SJSA1 (cell line): ENCODE data around the gene UBE2M. TPM values are rescaled to one million over a fixed set of nuclear protein-coding genes. Genes with fewer than 3 reads are reported as not detected.
"Not testable (repeated sequence)": the region's sequence is repeated elsewhere in the genome, so short reads cannot be mapped to it uniquely, and the experiment has no call there.

Experiments
- DNase-seq, 2 experiments: peaks; one replicate each; pipeline ENCODE4 v3.0.0-alpha.2; 2015 to 2020; ENCODE audit warnings: low spot score in 2 of 2, low read depth in 1 of 2
- H3K27ac ChIP-seq: fragments of 250-450 bp; sonication (Bioruptor Pico); 2 replicates; pipeline ENCODE4 v1.5.1; 2020; ENCODE audit warnings: mild to moderate bottlenecking, moderate library complexity
- H3K27me3 ChIP-seq: fragments of 250-450 bp; sonication (Bioruptor Pico); replicated peaks from 2 replicates; pipeline ENCODE4 v1.5.1; 2020; ENCODE audit warnings: mild to moderate bottlenecking, moderate library complexity
- H3K36me3 ChIP-seq: fragments of 250-450 bp; sonication (Bioruptor Pico); 2 replicates; pipeline ENCODE4 v1.5.1; 2020; ENCODE audit warnings: mild to moderate bottlenecking
- H3K4me1 ChIP-seq: fragments of 250-450 bp; sonication (Bioruptor Pico); replicated peaks from 2 replicates; pipeline ENCODE4 v1.6.1; 2021; ENCODE audit warnings: mild to moderate bottlenecking
- H3K4me3 ChIP-seq: fragments of 250-450 bp; sonication (Bioruptor Pico); 2 replicates; pipeline ENCODE4 v1.5.1; 2020; ENCODE audit warnings: mild to moderate bottlenecking
- H3K9me3 ChIP-seq: fragments of 250-450 bp; sonication (Bioruptor Pico); replicated peaks from 2 replicates; pipeline ENCODE4 v1.5.1; 2020; ENCODE audit warnings: mild to moderate bottlenecking
- total RNA-seq: library from RNA; depleted of rRNA; stranded (reverse); fragments of >200 nt; shearing (Covaris generic); gene quantifications from 2 replicates; pipeline ENCODE4 v1.2.3, GENCODE V29; 2014; rRNA removed

Gene UBE2M
- 79.2 and 109 TPM in 2 replicates for total RNA-seq

DNA sequence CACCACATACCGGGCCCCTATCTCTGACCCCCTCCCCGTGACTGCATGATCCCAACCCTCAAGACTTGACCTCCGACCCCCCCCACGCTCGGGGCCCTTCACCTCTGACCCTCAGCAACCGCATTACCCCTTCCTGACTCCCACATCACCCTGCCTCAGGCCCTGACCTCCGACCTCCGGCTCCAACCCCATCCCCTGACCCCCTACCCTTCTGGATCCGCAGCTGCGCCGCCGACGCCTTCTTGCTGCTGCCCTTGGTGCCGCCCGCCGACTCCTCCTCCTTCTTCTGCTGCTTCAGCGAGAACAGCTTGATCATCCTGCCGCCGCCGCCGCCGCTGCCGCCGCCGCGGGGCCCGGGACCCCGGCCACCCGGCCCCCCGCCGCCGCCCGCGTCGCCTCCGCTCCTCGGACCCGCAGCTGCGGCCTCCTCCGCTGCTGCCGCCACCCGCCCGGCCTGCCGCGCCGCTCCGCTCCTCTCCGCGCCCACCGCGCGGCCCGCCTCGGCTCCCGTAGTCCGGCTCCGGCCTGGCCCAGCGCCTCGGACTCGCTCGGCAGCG is at the start of gene UBE2M:
Gene UBE2M (minus strand): TSS at position 546 of the 557 bp plus-strand sequence. CDS start 230 bp downstream, at position 316.
- peaks cover 35% of the 10 kb centered on the region for H3K4me1 ChIP-seq
- H3K36me3 ChIP-seq = peaks cover 51% of the 10 kb centered on the region
- peak in 1 of 2 experiments; percentile 62 for DNase-seq
- H3K4me3 ChIP-seq = peak within 1 kb of the TSS; percentile 69
- peak within 1 kb of the TSS; percentile 89 for H3K27ac ChIP-seq
- H3K9me3 ChIP-seq = no peaks in the 10 kb centered on the region
- H3K27me3 ChIP-seq = no peaks in the 10 kb centered on the region

DNA sequence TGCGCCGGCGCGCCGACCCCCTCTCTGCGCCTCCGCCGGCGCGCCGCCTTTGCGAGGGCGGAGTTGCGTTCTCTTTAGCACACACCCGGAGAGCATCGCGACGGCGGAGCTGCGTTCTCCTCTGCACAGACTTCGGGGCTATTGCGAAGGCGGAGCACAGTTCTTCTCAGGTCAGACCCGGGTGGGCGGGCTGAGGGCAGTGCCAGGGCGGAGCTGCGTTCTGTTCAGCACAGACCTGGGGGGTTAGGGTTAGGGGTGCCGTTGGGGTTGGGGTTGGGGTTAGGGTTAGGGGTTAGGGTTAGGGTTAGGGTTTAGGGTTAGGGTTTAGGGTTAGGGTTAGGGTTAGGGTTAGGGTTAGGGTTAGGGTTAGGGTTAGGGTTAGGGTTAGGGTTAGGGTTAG is 48.8 kb upstream of the UBE2M start:
- H3K36me3 ChIP-seq, H3K9me3 ChIP-seq, H3K27ac ChIP-seq, DNase-seq, H3K4me1 ChIP-seq, H3K27me3 ChIP-seq, H3K4me3 ChIP-seq: not testable (repeated sequence)

DNA sequence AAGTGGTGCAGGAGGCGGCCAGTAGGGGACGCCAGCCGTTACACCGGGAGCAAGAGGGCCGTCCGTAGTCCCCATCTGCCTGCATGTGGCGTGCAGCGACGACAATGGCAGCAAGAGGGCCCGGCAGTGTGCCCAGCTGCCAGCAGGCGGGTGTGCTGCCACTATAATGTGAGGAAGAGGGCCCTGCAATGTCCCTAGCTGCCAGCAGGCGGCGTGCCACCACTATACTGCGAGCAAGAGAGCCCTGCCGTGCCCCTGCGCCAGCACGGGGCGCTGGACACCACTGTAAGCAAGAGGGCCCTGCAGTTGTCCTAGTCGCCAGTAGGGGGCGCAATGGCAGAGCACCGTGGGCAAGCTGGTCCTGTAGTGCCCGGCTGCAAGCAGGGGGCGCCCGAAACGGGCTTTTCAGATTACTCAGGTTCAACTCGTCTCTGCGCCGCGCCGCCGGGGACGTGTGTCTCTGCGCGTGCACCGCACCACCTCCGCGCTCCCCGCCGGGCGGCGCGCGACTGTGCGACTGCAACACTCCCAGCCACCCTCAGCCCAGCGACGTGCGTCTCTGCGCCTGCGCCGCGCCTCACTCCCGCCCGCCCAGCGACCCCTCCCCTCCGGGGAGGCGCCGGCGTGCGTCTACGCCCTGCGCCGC is 48.0 kb upstream of the UBE2M start:
- not testable (repeated sequence) for H3K9me3 ChIP-seq, H3K27ac ChIP-seq, DNase-seq, H3K4me1 ChIP-seq, H3K27me3 ChIP-seq, H3K36me3 ChIP-seq, H3K4me3 ChIP-seq

DNA sequence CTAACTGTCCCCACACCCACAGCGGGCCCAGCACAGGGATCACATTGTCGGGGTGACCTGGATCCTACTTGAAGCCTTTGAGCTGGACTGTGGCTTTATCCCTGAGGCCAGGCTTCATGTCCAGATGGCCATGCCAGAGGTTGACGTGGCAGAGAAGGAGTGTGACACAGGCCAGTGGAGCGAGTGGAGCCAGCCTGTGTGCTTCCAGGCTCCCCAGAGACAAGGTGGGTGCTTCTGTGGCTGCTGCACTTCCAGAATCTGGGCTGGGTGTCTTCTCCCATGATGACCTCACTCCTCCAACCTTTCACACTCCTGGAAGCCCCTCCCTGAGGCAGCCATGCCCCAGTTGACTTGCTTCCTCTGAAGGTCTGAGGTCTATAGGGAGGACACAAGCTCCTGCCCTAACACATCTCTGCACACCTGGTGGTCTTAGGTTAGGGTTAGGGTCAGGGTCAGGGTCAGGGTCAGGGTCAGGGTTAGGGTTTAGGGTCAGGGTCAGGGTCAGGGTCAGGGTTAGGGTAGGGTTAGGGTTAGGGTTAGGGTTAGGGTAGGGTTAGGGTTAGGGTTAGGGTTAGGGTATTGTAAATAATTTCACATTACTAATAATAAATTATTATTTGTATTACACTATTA is 27.8 kb upstream of the UBE2M start:
- H3K36me3 ChIP-seq = peaks cover 5% of the 10 kb centered on the region; the same call in 1 of the 2 replicates
- no peaks in the 10 kb centered on the region for H3K9me3 ChIP-seq
- H3K27me3 ChIP-seq = no peaks in the 10 kb centered on the region
- H3K4me3 ChIP-seq = no peak overlapping the region
- H3K27ac ChIP-seq = peak overlapping the region; percentile 12; the same call in 1 of the 2 replicates
- DNase-seq = peak in 1 of 2 experiments; percentile 26
- peaks cover 10% of the 10 kb centered on the region for H3K4me1 ChIP-seq

DNA sequence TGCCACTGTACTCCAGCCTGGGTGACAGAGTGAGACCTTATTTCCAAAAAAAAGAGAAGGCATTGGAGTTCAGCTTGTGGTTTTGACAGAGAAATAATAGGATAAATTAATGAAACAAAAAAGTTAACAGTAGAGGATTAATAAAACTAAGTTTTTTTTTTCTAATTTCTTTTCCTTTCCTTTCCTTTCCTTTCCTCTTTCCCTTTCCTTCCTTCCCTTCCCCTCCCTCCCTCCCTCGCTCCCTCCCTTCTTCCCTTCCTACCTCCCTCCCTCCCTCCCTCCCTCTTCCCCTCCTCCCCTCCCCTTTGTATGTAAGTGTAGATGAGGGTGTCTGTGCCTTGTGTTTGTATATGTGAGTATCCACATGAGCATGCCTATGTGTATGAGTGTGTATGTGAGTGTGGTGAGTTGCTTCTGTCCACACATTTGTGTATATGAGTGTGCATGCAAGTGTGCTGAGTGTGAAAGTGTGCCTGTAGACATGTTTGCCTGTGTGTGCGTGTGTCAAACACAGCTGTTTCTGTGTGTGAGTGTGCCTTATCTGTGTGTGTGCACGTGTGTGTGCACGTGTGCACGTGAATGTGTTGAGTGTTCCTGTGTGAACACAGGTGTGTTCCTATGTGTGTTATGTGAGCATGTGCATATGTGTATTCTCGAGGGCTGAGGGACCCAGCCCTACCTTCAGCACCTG is 27.2 kb upstream of the UBE2M start:
- Histone ChIP-seq H3K27ac (0 out of 2 replicates have a peak overlapping the region, but pooled peaks have one; percentile 12), H3K9me3 (no peaks in the 10 kb centered on the region), H3K4me3 (no peak overlapping the region)

DNA sequence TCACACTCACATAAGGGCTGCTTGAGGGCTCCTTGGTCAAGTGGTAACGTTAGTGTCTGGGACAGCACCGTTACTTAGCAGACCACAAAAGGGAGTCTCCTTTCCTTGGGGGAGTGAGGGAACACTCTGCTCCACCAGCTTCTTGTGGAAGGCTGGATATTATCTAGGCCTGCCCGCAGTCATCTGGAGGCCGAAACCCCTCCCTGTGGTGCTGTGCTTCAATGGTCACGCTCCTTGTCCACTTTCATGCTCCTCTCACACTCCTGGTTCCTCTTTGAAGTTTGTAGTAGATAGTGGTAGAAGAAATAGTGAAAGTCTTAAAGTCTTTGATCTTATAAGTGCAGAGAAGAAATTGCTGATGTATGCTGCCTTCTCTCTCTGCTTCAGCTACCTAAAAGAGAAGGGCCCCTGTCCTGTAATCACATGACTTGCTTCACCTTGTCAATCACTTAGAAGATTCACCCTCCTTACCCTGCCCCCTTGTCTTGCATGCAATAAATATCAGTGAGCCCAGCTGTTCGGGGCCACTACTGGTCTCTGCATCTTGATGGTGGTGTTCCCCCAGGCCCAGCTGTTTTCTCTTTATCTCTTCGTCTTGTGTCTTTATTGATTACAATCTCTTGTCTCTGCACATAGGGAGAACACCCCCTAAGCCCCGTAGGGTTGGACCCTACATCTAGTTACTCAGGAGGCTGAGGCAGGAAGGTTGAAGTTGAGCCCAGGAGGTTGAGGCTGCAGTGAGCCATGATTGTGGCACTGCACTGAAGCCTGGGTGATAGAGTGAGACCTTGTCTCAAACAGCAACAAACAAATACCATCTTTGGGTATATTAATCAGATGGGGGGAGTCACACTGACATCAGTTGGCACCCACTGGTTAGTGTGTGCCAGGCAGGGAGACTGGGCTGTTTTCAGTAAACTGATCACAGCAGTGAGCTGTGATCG is 26.4 kb upstream of the UBE2M start:
- peak in 1 of 2 experiments; percentile 12 for DNase-seq
- H3K4me1 ChIP-seq = peaks cover 10% of the 10 kb centered on the region
- H3K27ac ChIP-seq = no peak overlapping the region
- no peaks in the 10 kb centered on the region for H3K9me3 ChIP-seq
- no peak overlapping the region for H3K4me3 ChIP-seq
- H3K27me3 ChIP-seq = no peaks in the 10 kb centered on the region
- H3K36me3 ChIP-seq = peaks cover 5% of the 10 kb centered on the region; the same call in 1 of the 2 replicates

More for the DNA sequence above, 27.2 kb upstream of the UBE2M start:
- Histone ChIP-seq H3K27me3 (no peaks in the 10 kb centered on the region), H3K36me3 (peaks cover 5% of the 10 kb centered on the region; the same call in 1 of the 2 replicates), H3K4me1 (peaks cover 10% of the 10 kb centered on the region)
- DNase-seq = no peak

DNA sequence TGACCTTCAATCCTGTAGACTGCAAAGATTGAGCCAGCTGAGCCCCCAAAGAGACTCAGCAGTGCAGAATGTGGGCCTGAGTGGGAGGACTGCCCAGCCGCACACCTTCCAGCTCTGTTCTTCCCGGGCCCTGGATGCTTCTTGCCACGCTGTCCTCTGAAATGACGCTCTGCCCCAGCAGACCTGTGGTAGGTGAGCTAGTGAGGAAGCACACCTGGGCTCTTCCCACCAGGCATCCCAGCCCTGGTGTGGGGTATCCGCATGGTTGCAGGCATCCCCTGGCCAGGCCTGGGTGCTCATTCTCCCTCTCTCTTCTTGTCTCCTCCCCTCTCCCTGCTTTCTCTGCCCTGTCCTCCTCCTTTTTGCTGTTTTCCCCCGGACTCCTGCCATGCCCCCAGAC is 24.6 kb upstream of the UBE2M start:
- Histone ChIP-seq H3K36me3 (peaks cover 5% of the 10 kb centered on the region; the same call in 1 of the 2 replicates), H3K27ac (no peak overlapping the region), H3K27me3 (no peaks in the 10 kb centered on the region), H3K4me3 (no peak overlapping the region), H3K9me3 (no peaks in the 10 kb centered on the region), H3K4me1 (peaks cover 10% of the 10 kb centered on the region)
- peak in 1 of 2 experiments; percentile 28 for DNase-seq

DNA sequence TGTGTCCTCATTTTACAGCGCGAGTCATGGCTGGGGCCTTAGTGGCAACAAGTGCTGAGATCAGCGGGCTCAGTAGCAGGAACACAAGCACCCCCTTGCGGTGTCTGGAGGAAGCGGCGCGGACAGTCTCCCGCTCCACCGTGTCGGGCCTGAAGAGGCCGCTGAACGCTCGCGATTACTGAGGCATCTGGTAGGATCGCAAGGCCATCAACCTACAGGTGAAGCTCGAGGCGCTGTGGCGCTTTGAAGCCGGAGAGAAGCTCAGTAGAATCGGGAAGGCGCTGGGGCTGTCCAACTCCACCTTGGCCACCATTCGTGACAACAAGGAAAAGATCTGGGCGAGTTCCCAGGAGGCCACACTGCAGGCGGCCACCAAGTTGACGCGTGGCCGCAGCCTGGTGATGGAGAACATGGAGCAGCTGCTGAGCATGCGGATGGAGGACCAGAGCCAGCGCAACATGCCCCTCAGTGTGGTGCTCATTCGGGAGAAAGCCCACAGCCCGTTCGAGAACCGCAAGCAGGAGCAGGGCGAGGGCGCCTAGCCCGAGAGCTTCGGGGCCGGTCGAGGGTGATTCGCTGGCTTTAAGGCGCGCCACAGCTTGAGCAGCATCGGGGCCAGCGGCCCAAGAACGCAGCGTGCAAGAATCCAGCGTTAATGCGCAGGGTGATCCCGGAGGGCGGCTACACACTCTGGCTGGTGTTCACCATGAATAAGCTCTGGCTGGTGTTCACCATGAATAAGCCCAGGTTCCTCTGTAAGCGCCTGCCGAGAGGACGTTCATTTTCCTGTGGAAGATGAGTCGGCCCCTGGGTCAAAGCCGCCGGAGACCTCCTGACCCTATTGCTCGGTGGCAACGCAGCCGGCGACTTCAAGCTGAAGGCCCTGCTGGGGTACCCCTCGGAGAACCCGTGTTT is 23.1 kb upstream of the UBE2M start:
- Histone ChIP-seq H3K36me3 (peaks cover 5% of the 10 kb centered on the region; the same call in 1 of the 2 replicates), H3K27ac (no peak overlapping the region)

DNA sequence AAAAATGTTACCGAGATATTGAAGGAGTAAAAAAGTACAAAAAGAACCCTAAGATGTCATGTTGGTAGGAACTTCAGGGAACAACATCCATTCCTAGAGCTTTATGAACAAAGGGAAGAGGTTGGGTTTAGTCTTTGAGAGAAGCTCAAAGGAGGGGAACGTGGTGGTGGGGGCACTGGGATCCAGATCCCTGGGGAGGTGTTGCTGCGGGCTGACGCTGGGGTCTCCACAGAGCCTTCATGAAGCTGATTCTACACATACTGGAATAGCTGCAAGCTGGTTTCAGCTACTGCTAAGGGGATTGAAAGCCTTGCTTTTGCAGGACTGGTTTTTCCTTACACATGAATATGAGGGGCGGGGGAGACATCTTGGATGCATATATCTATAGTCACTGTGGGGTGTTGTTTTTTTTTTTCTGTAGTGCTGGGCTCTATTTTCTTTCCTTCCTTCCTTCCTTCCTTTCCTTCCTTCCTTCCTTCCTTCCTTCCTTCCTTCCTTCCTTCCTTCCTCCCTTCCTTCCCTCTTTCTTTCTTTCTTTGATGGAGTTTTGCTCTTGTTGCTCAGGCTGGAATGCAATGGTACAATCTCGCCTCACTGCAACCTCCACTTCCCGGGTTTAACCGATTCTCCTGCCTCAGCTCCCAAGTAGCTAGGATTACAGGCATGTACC is 21.2 kb upstream of the UBE2M start:
- H3K27me3 ChIP-seq = no peaks in the 10 kb centered on the region
- H3K27ac ChIP-seq = no peak overlapping the region
- no peaks in the 10 kb centered on the region for H3K9me3 ChIP-seq
- DNase-seq = peak in 1 of 2 experiments; percentile 11
- no peaks in the 10 kb centered on the region for H3K36me3 ChIP-seq
- peaks cover 2% of the 10 kb centered on the region for H3K4me1 ChIP-seq
- H3K4me3 ChIP-seq = no peak overlapping the region

More for the DNA sequence above, 23.1 kb upstream of the UBE2M start:
- Histone ChIP-seq H3K4me1 (peaks cover 8% of the 10 kb centered on the region), H3K4me3 (no peak overlapping the region), H3K9me3 (no peaks in the 10 kb centered on the region), H3K27me3 (no peaks in the 10 kb centered on the region)
- DNase-seq = peak; percentile 27 to 55

DNA sequence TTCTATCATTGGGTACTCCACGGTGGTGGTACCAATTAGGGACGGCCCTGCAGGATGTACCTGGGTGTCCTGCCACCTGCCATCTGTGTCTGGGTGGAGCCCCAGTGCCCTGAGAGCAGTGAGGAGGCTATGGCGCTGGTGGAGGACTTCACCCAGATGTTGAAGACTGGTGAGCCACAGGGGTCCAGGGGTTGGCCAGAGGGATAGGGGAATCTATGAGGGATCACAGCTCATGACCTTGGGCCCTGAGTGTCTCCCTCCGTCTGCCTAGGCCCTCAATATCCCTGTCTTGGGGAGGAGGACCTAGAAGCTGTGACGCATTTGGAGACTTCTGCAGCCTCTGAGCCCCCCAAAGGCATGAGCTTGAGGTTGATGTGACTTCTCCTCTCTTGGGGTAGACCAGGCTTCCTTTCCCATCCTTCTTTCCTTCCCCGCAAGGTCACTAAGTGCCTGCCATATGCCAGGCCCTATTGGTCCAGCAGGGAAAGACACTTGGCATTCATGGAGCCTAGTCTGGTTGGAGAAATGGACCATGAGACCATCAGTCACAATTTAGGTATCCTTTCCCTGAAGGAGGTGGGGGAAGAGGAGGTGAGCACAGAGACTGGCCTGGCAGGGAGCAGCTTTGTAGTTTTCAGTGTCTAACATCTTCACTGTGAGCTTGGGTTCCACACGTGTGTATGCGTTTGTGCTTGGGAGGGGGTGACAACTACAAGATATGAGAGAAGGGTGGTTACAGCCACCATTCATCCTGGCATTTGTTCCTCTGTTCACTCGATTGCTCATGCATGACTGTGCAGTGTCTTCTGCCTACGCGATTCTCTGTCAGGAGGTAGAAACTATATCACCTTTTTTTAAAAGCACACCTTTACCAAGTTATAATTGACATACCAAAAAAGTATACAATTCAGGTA is 19.9 kb upstream of the UBE2M start:
- peaks cover 12% of the 10 kb centered on the region for H3K4me1 ChIP-seq
- H3K27ac ChIP-seq = no peak overlapping the region
- no peaks in the 10 kb centered on the region for H3K9me3 ChIP-seq
- H3K4me3 ChIP-seq = no peak overlapping the region
- no peaks in the 10 kb centered on the region for H3K36me3 ChIP-seq
- DNase-seq = peak in 1 of 2 experiments; percentile 17
- no peaks in the 10 kb centered on the region for H3K27me3 ChIP-seq

DNA sequence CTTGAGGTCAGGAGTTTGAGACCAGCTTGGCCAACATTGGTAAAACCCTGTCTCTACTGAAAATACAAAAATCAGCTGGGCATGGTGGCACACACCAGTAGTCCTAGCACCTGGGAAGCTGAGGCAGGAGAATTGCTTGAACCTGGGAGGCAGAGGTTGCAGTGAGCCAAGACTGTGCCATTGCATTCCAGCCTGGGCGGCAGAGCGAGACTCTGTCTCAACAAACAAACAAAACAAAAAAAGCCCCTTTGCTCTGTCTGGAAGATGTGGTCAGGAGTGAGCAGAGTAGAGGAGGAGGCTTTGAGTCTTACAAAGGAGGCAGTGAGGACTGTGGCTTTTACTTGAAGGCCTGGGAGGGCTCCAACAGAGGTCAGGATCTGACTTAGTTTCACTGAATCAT is 19.2 kb upstream of the UBE2M start:
- not testable (repeated sequence) for H3K27ac ChIP-seq, H3K4me3 ChIP-seq, H3K9me3 ChIP-seq, H3K36me3 ChIP-seq, H3K27me3 ChIP-seq
- peaks cover 12% of the 10 kb centered on the region for H3K4me1 ChIP-seq
- DNase-seq = peak in 1 of 2 experiments; percentile 1
